ENCODE measurements around the gene P2RX2.

P2RX2 gene

DNA sequence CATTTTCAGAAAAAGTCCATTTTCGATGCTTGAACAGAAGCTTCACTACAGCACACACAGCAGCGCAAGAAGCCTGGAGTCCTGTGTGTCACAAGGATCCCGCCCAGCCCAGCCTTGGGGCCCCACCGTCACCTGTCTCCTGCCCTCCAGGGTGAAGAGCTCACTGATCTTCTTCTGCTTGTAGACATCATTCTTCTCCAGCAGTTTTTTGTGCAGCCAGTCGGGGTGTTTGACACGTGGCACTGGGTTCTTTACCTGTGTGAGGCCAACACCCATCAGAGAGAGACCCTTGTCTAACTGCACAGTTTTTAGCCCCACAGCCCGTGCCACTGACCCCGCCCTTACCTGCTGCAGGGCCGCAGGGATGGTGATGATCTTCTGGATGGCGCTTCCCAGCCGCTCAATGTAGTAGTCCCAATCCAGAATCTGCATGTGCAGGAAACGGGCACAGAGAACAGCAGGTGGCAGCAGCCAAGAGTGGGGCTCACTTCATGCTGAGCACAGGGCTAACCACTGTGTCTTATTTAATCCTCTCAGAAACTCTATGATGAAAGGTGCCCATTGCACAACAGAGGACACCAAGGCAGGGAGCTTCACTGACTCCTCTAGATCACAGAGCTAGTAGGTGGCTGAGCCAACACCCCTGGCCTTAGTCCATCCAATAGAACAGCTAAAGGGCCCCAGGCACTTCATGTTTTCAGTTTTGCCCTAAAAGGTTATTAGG lies 38.6 kb downstream of the P2RX2 start:
- DNase-seq (ENCODE audit: insufficient read length, low spot score) (no peak), FAIRE-seq (no peak)

DNA sequence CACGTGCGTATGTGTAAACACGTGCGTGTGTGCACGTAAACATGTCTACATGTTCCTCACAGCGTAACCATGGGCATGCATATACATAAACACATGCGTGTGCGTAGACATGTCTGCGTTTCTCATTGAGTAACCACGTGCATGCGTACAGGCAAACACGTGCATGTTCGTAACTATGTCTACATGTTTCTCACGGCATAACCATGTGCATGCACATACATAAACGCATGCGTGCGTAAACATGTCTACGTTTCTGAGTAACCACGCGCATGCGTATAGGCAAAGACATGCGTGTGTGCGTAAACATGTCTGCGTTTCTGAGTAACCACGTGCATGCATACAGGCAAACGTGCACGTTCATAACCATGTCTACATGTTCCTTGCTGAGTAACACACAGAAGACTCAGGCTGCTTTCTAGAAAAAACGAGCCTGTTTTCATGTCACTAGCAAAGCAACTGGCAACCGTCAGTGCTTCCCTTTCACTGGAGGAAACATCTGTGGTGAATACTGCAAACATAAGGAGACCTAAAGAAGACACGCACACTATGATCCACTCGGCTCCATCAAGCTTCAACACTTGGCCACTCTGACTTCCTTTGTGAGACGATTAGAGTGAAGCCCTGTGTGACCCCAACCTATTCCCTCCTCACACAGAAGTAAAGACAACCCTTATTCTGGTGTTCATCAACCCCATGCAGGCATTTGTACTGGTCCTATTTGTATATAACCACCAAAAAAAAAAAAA lies 39.7 kb downstream of the P2RX2 start:
- FAIRE-seq: peak; percentile 69
- DNase-seq (ENCODE audit: insufficient read length, low spot score): no peak

DNA sequence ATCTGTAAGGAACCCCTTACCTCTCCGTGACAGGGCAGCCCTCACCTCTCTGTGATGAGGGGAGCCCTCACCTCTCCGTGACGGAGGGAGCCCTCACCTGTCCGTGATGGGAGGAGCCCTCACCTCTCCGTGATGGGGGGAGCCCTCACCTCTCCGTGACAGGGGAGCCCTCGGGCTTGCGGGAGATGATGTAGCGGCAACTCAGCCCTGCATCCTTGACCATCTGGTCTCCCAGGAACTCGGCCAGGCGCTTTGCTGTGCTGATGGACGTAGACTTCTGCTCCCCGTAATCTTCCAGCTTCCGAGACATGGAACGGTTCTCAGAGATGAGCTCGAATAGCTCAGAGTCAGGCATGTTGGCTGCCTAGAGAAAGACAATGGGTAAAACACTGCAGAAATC lies 40.6 kb downstream of the P2RX2 start:
- FAIRE-seq (no peak), DNase-seq (ENCODE audit: insufficient read length, low spot score) (no peak)

DNA sequence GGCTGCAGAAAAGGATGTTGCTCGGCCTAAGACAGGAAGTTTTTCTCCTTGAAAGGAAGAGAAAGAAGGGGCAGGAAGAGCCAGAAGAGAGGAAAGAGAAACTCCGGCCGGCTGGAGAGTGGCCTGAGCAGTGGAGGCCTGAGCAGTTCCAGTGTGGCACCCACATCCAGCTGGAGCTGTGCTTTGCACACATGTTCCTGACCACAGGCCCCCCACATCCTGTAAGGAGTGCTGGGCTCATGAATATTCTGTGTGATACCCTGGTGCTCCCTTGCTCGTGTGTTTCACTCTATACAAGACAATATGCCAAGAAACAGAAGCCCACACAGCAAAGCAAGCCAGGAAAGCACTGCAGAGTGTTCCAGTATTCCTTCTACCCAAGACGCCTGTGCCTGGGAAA lies 41.5 kb downstream of the P2RX2 start:
- DNase-seq (ENCODE audit: insufficient read length, low spot score) (no peak), FAIRE-seq (no peak)

DNA sequence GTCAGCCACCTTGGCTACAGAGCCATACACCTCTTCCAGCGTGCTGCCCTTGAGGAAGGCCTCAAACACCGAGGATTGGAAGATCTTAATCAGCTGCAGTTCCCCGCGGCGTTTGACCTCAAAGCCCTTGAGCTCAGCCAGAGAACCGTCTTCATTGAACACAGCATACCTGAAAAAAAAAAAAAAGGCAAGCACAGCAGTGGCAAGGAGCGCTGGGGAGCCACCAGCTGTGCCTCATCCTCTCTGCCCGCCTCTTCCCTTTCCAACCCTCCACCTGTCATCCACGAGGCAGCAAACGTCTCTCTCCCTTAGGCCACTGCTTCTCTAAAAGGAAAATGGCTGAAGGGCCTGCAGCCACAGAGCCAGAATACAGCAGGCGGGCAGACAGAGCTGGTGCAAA lies 42.4 kb downstream of the P2RX2 start:
- no peak for DNase-seq (ENCODE audit: insufficient read length, low spot score)
- no peak for FAIRE-seq

DNA sequence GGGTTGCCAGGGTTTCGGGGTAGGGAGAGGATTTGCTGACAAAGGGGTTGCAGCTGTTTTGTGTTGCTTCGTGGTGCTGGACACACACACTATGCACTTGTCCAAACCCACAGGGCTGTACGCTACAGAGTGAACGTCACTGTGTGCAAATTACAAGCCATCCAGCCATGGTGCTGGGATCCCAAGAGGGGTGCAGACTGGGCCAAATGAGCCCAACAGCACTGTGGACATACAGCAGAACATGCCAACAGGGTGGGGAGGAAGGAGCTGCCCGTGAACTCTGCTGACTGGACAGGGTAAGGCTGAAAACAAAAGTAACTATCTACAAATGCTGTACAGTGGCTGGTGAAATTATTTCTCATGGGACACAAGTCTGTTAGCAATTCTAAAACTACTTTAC lies 43.4 kb downstream of the P2RX2 start:
- FAIRE-seq (no peak), DNase-seq (ENCODE audit: insufficient read length, low spot score) (no peak)

DNA sequence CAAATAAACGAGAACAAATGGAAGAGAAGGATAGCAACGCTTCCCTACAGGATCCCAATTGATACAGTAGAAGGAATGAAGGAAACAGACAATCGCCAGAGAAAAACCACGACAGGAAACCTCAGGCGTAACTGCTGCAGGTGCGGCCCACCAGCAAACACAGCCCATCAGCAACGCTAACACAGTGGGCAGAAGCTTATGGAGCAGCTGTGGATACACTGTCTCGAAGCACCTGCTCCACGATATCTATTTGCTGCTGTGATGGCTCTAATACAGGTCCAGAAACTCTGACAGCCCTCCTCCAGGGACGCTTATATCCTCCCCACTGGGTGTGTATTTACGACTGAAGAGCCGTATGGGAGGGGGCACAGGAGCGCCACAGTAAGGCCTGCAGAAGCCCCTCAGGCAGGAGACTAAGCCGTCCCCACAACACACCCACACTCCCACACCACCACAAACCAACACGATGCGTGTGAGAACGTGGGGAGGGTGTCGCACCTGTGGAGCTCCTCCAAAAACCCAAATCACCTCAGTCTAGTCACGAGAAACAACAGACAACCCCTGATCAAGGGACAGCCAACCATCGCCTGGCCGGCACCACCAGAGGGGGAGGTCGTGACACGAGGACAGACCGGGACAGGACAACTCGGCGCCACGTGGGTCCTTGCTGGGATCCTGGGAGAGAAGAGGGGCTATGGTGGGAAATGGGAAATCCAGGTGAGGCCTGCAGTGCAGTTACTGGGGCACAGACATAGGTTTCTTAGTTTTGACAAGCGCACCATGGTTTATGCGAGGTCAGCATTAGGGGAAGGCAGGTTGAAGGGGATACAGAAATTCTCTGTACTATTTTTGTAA lies 44.6 kb downstream of the P2RX2 start:
- DNase-seq (ENCODE audit: insufficient read length, low spot score) (no peak), FAIRE-seq (no peak)

DNA sequence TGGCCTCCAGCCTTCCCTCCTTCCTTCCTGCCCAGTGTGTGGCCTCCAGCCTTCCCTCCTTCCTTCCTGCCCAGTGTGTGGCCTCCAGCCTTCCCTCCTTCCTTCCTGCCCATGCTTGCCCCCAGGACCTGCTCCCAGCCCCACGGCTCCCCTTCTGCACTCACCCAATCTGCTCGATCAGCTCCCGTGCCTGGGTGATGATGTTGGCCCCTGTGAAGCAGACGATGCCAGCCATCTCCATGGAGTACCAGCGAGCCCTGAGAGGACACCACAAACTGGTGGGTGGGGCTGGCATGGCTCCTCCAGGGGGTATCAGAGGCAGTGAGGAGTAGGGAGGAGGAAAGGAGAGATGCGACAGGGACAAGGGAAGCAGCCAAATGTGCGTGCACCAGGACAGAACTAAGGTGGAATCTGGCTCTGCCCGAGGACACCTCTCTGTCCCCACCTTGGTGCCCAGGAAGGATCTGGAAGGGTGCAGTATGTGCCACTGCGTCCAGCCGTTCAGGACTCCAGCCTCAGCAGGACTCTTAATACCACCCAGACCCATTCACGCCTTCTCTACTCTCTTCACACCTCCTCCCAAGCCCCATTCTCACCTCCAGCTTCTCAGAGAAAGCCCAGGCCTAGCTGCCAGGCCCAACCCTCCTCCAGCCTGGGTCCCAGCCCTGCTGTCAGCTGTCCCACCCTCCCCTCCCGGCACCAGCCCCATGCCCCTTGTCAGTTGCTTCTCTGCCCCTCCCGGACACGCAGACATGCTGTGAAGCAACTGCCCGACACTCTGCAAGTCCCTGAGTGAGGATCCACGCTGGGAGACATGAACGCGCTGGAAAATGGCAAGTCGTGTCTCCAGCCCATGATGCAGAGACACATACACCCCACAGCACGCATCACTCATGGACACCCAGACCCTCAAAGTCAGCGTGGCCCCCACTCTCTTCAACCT lies 45.9 kb downstream of the P2RX2 start:
- no peak for DNase-seq (ENCODE audit: insufficient read length, low spot score)
- no peak for FAIRE-seq

DNA sequence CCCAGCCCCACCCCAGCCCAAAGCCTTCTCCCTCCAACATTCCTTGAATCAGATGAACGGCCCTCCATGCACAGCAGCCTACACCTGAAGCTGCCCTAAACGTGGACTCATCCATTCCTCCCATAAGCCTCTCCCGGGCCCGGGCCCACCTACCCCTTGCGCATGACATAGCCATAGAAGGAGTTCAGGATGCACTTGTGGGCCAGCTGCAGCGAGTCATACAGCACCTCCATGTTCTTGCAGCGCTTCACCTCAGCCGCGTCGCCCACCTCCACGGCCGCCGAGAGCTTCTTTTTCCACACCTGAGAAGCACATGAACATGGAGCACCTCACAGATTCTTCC lies 46.5 kb downstream of the P2RX2 start:
- DNase-seq (ENCODE audit: insufficient read length, low spot score): no peak
- no peak for FAIRE-seq

DNA sequence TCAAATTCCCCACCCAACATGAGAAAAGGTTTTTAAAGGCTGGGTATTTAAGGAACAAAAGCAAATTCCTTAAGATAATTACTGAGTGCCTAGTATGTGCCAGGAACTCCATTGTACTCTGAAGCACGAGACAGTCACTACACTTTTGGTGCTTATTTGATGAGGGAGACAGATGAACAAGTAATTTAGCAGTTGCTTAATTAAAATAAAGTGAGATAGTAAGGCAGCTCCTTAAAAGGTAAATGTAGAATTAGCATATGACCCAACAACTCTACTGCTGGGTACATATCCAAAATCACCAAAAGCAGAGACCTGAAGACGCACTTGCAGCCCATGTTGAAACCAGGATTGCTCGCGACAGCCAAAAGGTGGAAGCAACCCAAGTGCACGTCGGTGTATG lies 47.2 kb downstream of the P2RX2 start:
- DNase-seq (ENCODE audit: insufficient read length, low spot score): no peak
- FAIRE-seq: no peak

DNA sequence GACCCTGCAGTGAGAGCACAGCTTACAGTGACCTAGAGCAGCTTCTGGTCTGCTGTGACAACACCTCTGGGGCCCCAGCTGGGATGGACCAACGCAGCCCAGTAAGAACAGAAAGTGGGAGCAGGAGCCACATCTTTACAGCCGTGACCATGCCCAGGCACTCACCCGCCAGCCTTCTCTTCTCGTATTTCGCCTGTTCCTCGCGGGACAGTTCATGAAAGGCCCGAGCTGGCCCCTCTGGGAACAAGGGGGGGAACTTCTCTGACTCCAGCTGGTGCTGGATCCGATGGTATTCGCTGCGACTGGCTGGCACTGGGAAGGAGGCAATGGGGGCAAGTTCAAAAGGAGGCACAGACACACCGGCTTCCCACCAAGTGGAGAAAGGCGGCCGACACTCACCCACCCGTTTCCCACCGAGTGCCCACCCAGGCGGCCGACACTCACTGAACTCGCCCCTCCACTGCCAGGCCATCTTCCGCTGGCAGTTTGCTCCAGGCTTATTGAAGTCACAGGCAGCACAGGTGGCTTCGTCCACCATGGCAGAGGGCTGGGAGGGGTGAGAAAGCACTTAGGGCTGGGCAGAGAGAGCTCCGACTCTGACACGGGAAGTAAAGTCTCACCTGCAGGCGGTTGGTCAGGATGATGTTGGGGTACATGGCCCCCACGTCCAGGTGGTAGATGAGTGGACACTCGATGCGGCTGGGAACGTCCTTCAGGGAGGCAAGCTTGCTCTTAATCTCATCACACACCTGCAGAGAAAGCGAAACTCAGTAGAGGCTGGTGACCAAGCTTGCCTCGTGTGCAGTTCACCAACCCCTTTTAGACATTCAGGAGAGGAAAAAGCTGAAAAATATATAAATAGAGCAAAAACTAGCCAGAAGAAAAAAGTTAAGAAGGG lies 49.9 kb downstream of the P2RX2 start:
- no peak for FAIRE-seq

DNA sequence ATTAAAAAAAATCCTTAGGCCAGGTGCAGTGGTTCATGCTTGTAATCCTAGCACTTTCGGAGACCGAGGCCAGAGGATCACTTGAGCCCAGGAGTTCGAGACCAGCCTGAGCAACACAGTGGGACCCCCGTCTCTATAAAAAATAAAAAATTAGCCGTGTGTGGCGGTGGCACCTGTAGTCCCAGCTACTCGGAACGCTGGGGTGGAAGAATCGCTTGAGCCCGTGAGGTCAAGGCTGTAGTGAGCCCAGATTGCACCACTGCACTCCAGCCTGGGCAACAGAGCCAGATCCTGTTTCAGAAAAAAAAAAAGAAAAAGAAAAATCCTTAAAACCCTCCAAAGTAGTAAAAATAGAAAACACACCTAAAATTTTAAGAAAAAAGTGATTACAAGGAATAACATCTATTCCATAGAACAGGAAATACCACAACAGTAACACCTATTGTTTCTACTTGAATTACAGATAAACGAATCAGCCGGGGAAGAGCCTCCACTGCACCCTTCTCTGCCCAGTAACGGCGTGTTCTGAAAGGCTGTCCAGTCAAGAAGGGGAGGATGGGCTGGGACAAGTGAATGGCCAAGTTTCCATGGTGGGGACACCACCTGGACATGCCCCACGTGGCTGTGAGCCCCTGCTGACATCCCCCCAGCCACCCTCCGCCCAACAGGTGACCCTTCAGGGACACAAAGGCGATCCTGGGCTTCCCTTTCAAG lies 50.7 kb downstream of the P2RX2 start:
- no peak for FAIRE-seq
- DNase-seq (ENCODE audit: insufficient read length, low spot score): no peak

More for the DNA sequence above, 49.9 kb downstream of the P2RX2 start:
- DNase-seq (ENCODE audit: insufficient read length, low spot score): no peak

Data from HTR-8/SVneo (cell line).